Activated CD8-positive, alpha-beta memory T cell treated with anti-CD3 and anti-CD28 coated beads, Interleukin-2, amount 50 U/mL, for 24 hours (primary cell): ENCODE measurements around the gene TMEM258.

Experiments
- DNase-seq: peaks from one replicate; pipeline ENCODE4 v3.0.0-alpha.2; 2020; ENCODE audit errors: extremely low read depth

The TMEM258 gene

GRCh38 chr11:61743486-61744095 is 48.8 kb downstream of the TMEM258 start:
- DNase-seq: no peak

- no peak for DNase-seq
Observed at GRCh38 chr11:61742391-61742790, 50.0 kb downstream of the TMEM258 start.

GRCh38 chr11:61739966-61740365 is 52.4 kb downstream of the TMEM258 start:
- no peak for DNase-seq

GRCh38 chr11:61739413-61739812 is 53.0 kb downstream of the TMEM258 start:
- no peak for DNase-seq
